ENCODE results near the gene FKBP15.
"Not testable (repeated sequence)": the region's sequence is repeated elsewhere in the genome, so short reads cannot be mapped to it uniquely, and the experiment has no call there.

FKBP15 gene

DNA sequence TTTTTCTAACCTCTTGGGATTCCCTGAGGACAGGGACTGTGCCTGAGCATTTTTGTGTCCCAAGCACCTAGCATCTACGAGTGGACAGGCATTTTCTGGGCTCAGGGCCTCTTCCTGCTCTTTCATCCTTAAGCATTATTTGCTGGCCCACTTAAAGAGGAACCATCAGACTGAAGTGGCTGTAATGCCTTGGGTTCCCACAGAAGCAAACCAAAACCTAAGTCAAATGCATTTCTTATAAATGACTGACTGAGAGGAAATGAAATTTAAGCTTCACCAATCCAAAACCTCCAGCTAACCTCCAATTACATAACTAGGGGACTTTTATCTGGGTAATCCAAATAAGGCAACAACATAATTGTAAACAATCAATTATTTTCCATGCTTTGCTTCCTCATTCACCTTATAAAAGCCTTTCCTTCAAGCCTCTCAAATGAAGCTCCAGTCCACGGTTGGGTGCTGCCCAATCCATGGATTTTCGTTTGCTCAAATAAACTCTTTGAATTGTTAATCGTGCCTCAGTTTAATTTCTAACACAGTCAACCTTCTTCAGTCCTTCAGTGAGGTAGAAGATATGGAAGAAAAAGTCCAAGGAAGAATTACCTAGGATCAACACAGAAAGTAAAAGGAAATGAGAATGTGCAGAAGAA lies 95.6 kb downstream of the FKBP15 start:
- no peak for DNase-seq (ENCODE audit: low read depth, low spot score)
- no peak overlapping the region for H3K4me3 ChIP-seq (ENCODE audit: low read length)

DNA sequence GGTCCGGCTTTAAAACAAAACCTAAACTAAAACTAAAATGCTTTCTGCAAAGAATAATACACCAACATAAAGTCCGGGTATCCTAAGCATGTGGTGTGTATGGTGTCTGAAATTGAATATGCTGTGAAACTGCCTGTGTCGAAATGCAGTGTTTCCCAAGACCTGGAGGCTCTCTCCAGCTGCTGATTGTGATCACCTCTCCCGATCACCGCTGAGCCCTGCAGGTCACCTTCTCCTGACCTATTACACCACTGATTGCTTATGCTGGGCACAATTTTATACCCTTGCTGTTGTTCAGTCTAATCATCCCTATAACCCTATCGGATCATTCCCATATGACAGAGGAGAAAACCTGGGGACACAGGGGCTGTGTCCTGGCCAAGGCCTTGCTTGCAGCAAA lies 102.2 kb downstream of the FKBP15 start:
- not testable (repeated sequence) for DNase-seq (ENCODE audit: low read depth, low spot score); H3K4me3 ChIP-seq (ENCODE audit: low read length)

All from Jurkat, Clone E6-1 (cell line).